Endothelial cell of umbilical vein (primary cell): ENCODE measurements around the gene GLIS2. TPM values are rescaled to one million over a fixed set of nuclear protein-coding genes. Genes with fewer than 3 reads are reported as not detected.

Experiments
- BruUV-seq: library from RNA; stranded (reverse); fragments of 400-500 nt; replicated peaks from 2 replicates; lab custom pipeline; 2021; lab: Mats Ljungman, UMichigan
- CTCF ChIA-PET: fragments of 300-600, 350-600 bp; sonication (Branson Sonifier 250); formaldehyde crosslinking; loops from one replicate; lab custom pipeline; 2021; ENCODE audit warnings: antibody characterized with exemption, inconsistent platforms; lab: Charles Lee
- POLR2A ChIA-PET: fragments of 300-600, 350-600 bp; sonication (Branson Sonifier 250); formaldehyde crosslinking; loops from one replicate; lab custom pipeline; 2021; ENCODE audit warnings: antibody characterized with exemption, inconsistent platforms; lab: Charles Lee
- DNase-seq: peaks from one replicate; pipeline ENCODE4 v3.0.0-alpha.2; 2011; ENCODE audit warnings: low read depth, low spot score
- FAIRE-seq: peaks from 2 replicates; lab custom pipeline; 2011; peaks lifted over from hg19 to GRCh38; lab: Jason Lieb, UNC
- H2AFZ ChIP-seq: 2 replicates; pipeline ENCODE4 v1.6.0; 2012; ENCODE audit warnings: low read depth, low read length, control low read depth, inconsistent platforms
- H3K27ac ChIP-seq: 2 replicates; pipeline ENCODE4 v1.5.1; 2011; ENCODE audit warnings: low read depth, mild to moderate bottlenecking, control low read depth, low read length, moderate library complexity; ENCODE audit not compliant: insufficient read depth
- H3K27me3 ChIP-seq, 2 experiments: 2 replicates each; pipeline versions ENCODE4 v1.6.0 to v1.6.1; 2011; ENCODE audit warnings: low read length in 2 of 2, mixed read lengths in 1 of 2; ENCODE audit not compliant: control insufficient read depth in 2 of 2, insufficient read depth in 2 of 2
- H3K36me3 ChIP-seq, 2 experiments: 2 replicates in 1 of 2; 3 replicates in 1 of 2; pipeline ENCODE4 v1.5.1; 2011; ENCODE audit warnings: low read length in 2 of 2, mild to moderate bottlenecking in 1 of 2, moderate library complexity in 1 of 2; ENCODE audit not compliant: control insufficient read depth in 2 of 2, insufficient read depth in 2 of 2; ENCODE audit errors: extremely low read depth in 1 of 2
- H3K4me1 ChIP-seq: 3 replicates; pipeline ENCODE4 v1.5.1; 2011; ENCODE audit warnings: mild to moderate bottlenecking, low read length; ENCODE audit not compliant: control insufficient read depth, insufficient read depth; ENCODE audit errors: extremely low read depth
- H3K4me2 ChIP-seq: 2 replicates; pipeline ENCODE4 v1.6.1; 2011; ENCODE audit warnings: low read length, control low read depth, mixed read lengths; ENCODE audit not compliant: insufficient read depth
- H3K4me3 ChIP-seq, 3 experiments: fragments of 200-600 bp in 1 of 3; sonication (generic), shearing (Covaris generic) in 1 of 3; replicated peaks in 1 of 3; 2 replicates each; pipeline ENCODE4 v1.5.1; 2011 to 2016; ENCODE audit warnings: control low read depth in 3 of 3, low read length in 3 of 3, mild to moderate bottlenecking in 2 of 3, inconsistent platforms in 1 of 3, low read depth in 1 of 3, moderate library complexity in 1 of 3; ENCODE audit not compliant: insufficient read depth in 1 of 3
- H3K79me2 ChIP-seq: 2 replicates; pipeline ENCODE4 v1.6.0; 2012; ENCODE audit warnings: low read length, inconsistent platforms; ENCODE audit not compliant: control insufficient read depth, insufficient read depth
- H3K9ac ChIP-seq: replicated peaks from 2 replicates; pipeline ENCODE3; 2011; ENCODE audit warnings: low read length, control low read depth; ENCODE audit not compliant: insufficient read depth; ENCODE audit errors: extremely low read depth
- H3K9me1 ChIP-seq: replicated peaks from 3 replicates; pipeline ENCODE4 v1.6.0; 2011; ENCODE audit warnings: mild to moderate bottlenecking, low read length; ENCODE audit not compliant: control insufficient read depth, insufficient read depth; ENCODE audit errors: extremely low read depth
- H3K9me3 ChIP-seq: replicated peaks from 2 replicates; pipeline ENCODE4 v1.5.1; 2012; ENCODE audit warnings: low read length, inconsistent platforms; ENCODE audit not compliant: control insufficient read depth, insufficient read depth
- H4K20me1 ChIP-seq: replicated peaks from 2 replicates; pipeline ENCODE3; 2011; ENCODE audit warnings: mild to moderate bottlenecking, low read length; ENCODE audit not compliant: control insufficient read depth, insufficient read depth; ENCODE audit errors: extremely low read depth
- EZH2 ChIP-seq: IDR thresholded peaks from 2 replicates; pipeline ENCODE4 v1.6.1; 2012; ENCODE audit warnings: borderline replicate concordance, low read depth, mild to moderate bottlenecking, moderate library complexity, low read length, inconsistent platforms; ENCODE audit not compliant: severe bottlenecking
- FOS ChIP-seq: IDR thresholded peaks from 2 replicates; pipeline ENCODE4 v1.6.1; 2011; ENCODE audit warnings: mild to moderate bottlenecking, low read length, moderate library complexity, borderline replicate concordance; ENCODE audit not compliant: insufficient read depth
- GATA2 ChIP-seq: IDR thresholded peaks from 2 replicates; pipeline ENCODE4 v1.7.0; 2011; ENCODE audit warnings: low read depth, mild to moderate bottlenecking, moderate library complexity, mixed read lengths, low read length; ENCODE audit not compliant: insufficient read length, insufficient read depth
- JUN ChIP-seq: IDR thresholded peaks from 2 replicates; pipeline ENCODE4 v1.6.1; 2011; ENCODE audit warnings: borderline replicate concordance, low read depth; ENCODE audit not compliant: insufficient read length, insufficient read depth
- MYC ChIP-seq: IDR thresholded peaks from one replicate; pipeline ENCODE4 v1.6.1; 2011; ENCODE audit warnings: mild to moderate bottlenecking, low read depth, low read length
- POLR2A ChIP-seq: IDR thresholded peaks from 2 replicates; pipeline ENCODE4 v1.6.1; 2012; ENCODE audit warnings: low read depth, mild to moderate bottlenecking, control low read depth, low read length
- POLR2AphosphoS5 ChIP-seq: IDR thresholded peaks from 2 replicates; pipeline ENCODE4 v1.6.1; 2012; ENCODE audit warnings: low read depth, mild to moderate bottlenecking, control low read depth, low read length, moderate library complexity; ENCODE audit not compliant: insufficient read depth
- dilution Hi-C: fragments of 300-500 bp; cut with MboI; formaldehyde crosslinking; loops from one replicate; pipeline ENCODE4 v1.15.0; 2019; ENCODE audit warnings: low sequenced_read_pairs; ENCODE audit not compliant: extremely low pct_ligation_motif_present
- intact Hi-C: fragments of 100-400 bp; cut with micrococcal nuclease; formaldehyde crosslinking; loops from one replicate; pipeline ENCODE4 v1.10.0; 2022
- polyA plus RNA-seq, 4 experiments: library from polyadenylated mRNA; depleted of rRNA in 3 of 4; stranded (reverse) in 3 of 4; unstranded in 1 of 4; fragments of >200 nt; gene quantifications; 2 replicates each; pipeline versions ENCODE4 v1.2.1 to v1.2.3, GENCODE V29; 2011 to 2012; ENCODE audit warnings: missing spikeins in 1 of 4
- total RNA-seq: library from RNA; stranded (reverse); gene quantifications from 2 replicates; pipeline ENCODE4 v1.2.3, GENCODE V29; 2021
- TF ChIP-seq, protein P1 (sequence below): IDR thresholded peaks from 2 replicates; pipeline ENCODE4 v1.6.1; 2011; ENCODE audit not compliant: insufficient read depth, insufficient read length
- TF ChIP-seq, protein P2 (sequence below), 2 donors: IDR thresholded peaks; 1 replicate in 1 of 2; 2 replicates in 1 of 2; pipeline ENCODE4 v1.5.1; 2011; ENCODE audit warnings: low read length in 2 of 2, mild to moderate bottlenecking in 2 of 2, moderate library complexity in 2 of 2, control low read depth in 1 of 2, inconsistent platforms in 1 of 2, low read depth in 1 of 2; ENCODE audit not compliant: insufficient read depth in 1 of 2; ENCODE audit errors: extremely low read depth in 1 of 2

The GLIS2 gene
- total and polyA plus RNA-seq, 2 donors (not counting 3 experiments of a cell fraction or from before 2014, with no cell fraction given), result 4.6 to 10.1 TPM

DNA sequence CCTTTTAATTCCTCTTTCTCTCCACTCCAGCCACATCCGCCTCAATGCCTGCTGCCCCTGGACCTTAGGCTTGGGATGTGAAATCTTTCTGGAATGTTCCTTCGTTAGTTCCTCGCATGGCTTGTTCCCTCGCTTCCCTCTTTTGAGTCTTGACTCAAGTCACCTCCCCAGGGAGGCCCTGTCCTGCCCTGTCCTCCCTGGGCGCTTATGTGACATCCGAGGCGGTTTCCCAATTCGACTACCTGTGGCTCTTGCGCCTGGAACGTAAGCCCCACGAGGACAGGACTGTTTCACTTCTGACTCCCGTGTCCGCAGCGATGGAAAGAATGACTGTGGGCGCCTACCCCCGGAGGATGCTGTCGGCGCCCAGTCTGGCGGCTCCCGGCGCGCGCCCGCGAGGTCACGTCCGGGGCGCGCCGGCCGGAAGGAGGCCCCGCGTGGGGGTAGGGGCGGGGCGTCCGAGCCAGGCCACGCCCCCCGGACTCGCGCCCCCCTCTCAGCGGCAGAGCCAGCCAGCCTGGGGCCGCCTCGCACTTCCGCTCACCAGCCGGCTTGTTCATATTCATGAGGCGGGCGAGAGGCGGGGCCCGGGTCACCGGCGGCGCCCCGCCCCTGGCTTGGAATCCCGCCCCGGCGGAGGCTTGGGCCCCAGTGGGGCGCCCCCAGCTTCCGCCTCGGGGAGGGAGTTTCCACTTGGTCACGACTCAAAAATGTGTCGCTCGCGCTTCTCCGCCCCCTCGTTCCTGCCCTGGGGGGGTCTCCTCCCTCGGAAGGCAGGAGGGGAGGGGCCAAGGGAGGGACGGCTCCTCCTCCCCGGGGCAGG, 8.4 kb upstream of the GLIS2 start:
- DNase-seq, result peak; percentile 88
- ChIA-PET CTCF (interaction anchor here (1.0 to 8.6 kb wide), 6 partner anchors 8 to 54 kb away, joined by 4 to 135 read pairs (median 26); partner anchors contain the start of gene TFAP4), POLR2A (no interaction called here)
- H3K4me1 ChIP-seq, result peaks cover 7% of the 10 kb centered on the region
- peak overlapping the region; percentile 76 for H3K27ac ChIP-seq
- H3K36me3 ChIP-seq, result no peaks in the 10 kb centered on the region
- no peaks in the 10 kb centered on the region for H4K20me1 ChIP-seq
- peak; percentile 95 for FAIRE-seq
- peak overlapping the region; percentile 38 for H3K9ac ChIP-seq
- H3K4me3 ChIP-seq, result peak overlapping the region in 2 of 3 experiments; percentile 25 to 33
- BruUV-seq, result TSS peak; percentile 84
- dilution Hi-C loops (no loop called here), intact Hi-C loops (loop anchor here (1.0 kb wide), 4 partner anchors 8 to 33 kb away; partner anchors contain the start of gene GLIS2)
- peak overlapping the region; percentile 84 for H2AFZ ChIP-seq
- no peaks in the 10 kb centered on the region for H3K27me3 ChIP-seq
- H3K79me2 ChIP-seq, result no peaks in the 10 kb centered on the region
- TF ChIP-seq EZH2 (no peak), JUN (peak; percentile 11), POLR2AphosphoS5 (peak; percentile 73)
- H3K4me2 ChIP-seq, result peak overlapping the region; percentile 31
- no peaks in the 10 kb centered on the region for H3K9me1 ChIP-seq
- H3K9me3 ChIP-seq, result no peaks in the 10 kb centered on the region

DNA sequence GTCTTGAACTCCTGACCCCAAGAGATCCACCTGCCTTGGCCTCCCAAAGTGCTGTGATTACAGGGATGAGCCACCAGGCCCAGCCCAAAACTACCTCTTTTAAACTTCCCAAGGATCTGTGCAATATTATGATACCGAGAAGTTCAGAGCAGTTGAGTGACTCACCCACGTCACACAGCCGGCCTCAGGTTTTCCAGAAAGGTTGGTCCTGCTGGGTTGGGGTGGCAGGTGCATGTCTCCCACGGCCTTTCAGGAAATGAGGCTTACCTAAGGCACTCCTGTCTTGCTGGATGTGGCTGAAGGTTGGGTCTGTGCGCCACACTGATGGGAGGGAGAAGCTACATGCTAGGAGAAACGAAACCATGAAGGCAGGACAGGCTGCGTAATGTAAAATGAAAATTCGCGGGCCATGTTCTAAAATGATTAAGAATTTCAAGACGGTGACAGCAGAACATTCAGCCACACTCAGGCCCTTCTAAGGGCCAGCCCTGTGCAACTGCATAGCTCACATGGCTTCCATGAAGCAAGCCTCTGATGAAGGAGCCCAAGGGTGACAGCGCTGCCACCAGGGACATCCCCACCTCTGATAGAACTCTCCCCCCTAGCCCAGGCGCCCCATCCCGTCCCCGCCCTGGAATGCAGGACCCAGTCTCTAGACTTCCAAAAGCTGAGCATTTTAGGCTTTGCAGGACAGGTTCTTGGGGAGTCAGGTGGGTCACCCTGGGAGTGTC, 6.6 kb upstream of the GLIS2 start:
- H3K9me3 ChIP-seq, result no peaks in the 10 kb centered on the region
- no peak overlapping the region for H3K4me2 ChIP-seq
- CTCF ChIA-PET, result interaction anchor here (0.9 to 8.6 kb wide), 21 partner anchors 10 to 109 kb away, joined by 3 to 135 read pairs (median 6); partner anchors contain the start of genes CORO7 and TFAP4
- H3K27me3 ChIP-seq, result no peaks in the 10 kb centered on the region
- no peaks in the 10 kb centered on the region for H3K36me3 ChIP-seq
- no TSS peak for BruUV-seq
- H3K27ac ChIP-seq, result no peak overlapping the region
- H2AFZ ChIP-seq, result no peak overlapping the region
- peaks cover 7% of the 10 kb centered on the region for H3K4me1 ChIP-seq
- FAIRE-seq (no peak), DNase-seq (no peak)
- no peaks in the 10 kb centered on the region for H3K79me2 ChIP-seq
- TF ChIP-seq, protein P1, sequence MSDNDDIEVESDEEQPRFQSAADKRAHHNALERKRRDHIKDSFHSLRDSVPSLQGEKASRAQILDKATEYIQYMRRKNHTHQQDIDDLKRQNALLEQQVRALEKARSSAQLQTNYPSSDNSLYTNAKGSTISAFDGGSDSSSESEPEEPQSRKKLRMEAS, result no peak
- no peak for TF ChIP-seq POLR2AphosphoS5
- TF ChIP-seq, protein P2, sequence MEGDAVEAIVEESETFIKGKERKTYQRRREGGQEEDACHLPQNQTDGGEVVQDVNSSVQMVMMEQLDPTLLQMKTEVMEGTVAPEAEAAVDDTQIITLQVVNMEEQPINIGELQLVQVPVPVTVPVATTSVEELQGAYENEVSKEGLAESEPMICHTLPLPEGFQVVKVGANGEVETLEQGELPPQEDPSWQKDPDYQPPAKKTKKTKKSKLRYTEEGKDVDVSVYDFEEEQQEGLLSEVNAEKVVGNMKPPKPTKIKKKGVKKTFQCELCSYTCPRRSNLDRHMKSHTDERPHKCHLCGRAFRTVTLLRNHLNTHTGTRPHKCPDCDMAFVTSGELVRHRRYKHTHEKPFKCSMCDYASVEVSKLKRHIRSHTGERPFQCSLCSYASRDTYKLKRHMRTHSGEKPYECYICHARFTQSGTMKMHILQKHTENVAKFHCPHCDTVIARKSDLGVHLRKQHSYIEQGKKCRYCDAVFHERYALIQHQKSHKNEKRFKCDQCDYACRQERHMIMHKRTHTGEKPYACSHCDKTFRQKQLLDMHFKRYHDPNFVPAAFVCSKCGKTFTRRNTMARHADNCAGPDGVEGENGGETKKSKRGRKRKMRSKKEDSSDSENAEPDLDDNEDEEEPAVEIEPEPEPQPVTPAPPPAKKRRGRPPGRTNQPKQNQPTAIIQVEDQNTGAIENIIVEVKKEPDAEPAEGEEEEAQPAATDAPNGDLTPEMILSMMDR (IDR thresholded peaks at IDR 0.05; ENCODE audit: extremely low read depth in 1 of 2, insufficient read depth in 1 of 2, low read depth in 1 of 2, low read length in 2 of 2), result no peak
- no peak for TF ChIP-seq MYC
- no peak for TF ChIP-seq GATA2
- no peak for TF ChIP-seq EZH2
- TF ChIP-seq FOS, result no peak
- no peak for TF ChIP-seq POLR2A
- no peak for TF ChIP-seq JUN
- H3K9ac ChIP-seq, result no peak overlapping the region
- intact Hi-C loops, result loop anchor here (1.0 kb wide), 1 partner anchor 19 kb away; no protein-coding TSS in a partner anchor
- H3K9me1 ChIP-seq, result no peaks in the 10 kb centered on the region
- no peak overlapping the region for H3K4me3 ChIP-seq
- POLR2A ChIA-PET, result no interaction called here
- no peaks in the 10 kb centered on the region for H4K20me1 ChIP-seq
- dilution Hi-C loops, result no loop called here
